HepG2 (cell line): Measurements from ENCODE around the gene SRC. TPM values are rescaled to one million over a fixed set of nuclear protein-coding genes. Genes with fewer than 3 reads are reported as not detected.

Experiments used
- ATM ChIP-seq: fragments of 450-650 bp; IDR thresholded peaks from 2 replicates; pipeline ENCODE4 v1.7.1; 2017; ENCODE audit warnings: mild to moderate bottlenecking, borderline replicate concordance
- BCL6 ChIP-seq: IDR thresholded peaks from 2 replicates; pipeline ENCODE4 v1.6.1; 2016; ENCODE audit warnings: missing genetic modification reagents, missing compliant biosample characterization
- FOXP1 ChIP-seq, 2 experiments: fragments of 450-650 bp in 1 of 2; IDR thresholded peaks; 2 replicates each; pipeline ENCODE4 v1.6.1; 2017 to 2018; ENCODE audit warnings: antibody characterized with exemption in 1 of 2
- HINFP ChIP-seq: sonication (generic); formaldehyde crosslinking; IDR thresholded peaks from 2 replicates; pipeline ENCODE4 v1.4.0; 2020; ENCODE audit warnings: low read depth, mild to moderate bottlenecking, missing genetic modification reagents
- HOXA7 ChIP-seq: sonication (generic); formaldehyde crosslinking; IDR thresholded peaks from 2 replicates; pipeline ENCODE4 v1.8.1; 2022; ENCODE audit warnings: mild to moderate bottlenecking, missing genetic modification reagents, moderate library complexity
- LCORL ChIP-seq, 2 experiments: fragments of 450-650 bp in 1 of 2; sonication (generic) in 1 of 2; formaldehyde crosslinking in 1 of 2; IDR thresholded peaks; 2 replicates each; pipeline versions ENCODE4 v1.5.0 to v1.6.1; 2017 to 2020; ENCODE audit warnings: antibody characterized with exemption in 1 of 2, missing genetic modification reagents in 1 of 2
- PAF1 ChIP-seq: IDR thresholded peaks from 2 replicates; pipeline ENCODE4 v1.6.1; 2016; ENCODE audit warnings: missing genetic modification reagents, missing compliant biosample characterization
- SMAD9 ChIP-seq: sonication (generic); formaldehyde crosslinking; IDR thresholded peaks from 2 replicates; pipeline ENCODE4 v1.5.1; 2020; ENCODE audit warnings: mild to moderate bottlenecking, missing genetic modification reagents
- SOX6 ChIP-seq, 2 experiments: fragments of 450-650 bp in 1 of 2; sonication (generic) in 1 of 2; formaldehyde crosslinking in 1 of 2; IDR thresholded peaks; 2 replicates each; pipeline versions ENCODE4 v1.4.0 to v1.6.1; 2017 to 2020; ENCODE audit warnings: antibody characterized with exemption in 1 of 2, mild to moderate bottlenecking in 1 of 2, missing genetic modification reagents in 1 of 2
- SP1 ChIP-seq, 2 experiments: fragments of 450-650 bp in 1 of 2; sonication (generic) in 1 of 2; formaldehyde crosslinking in 1 of 2; IDR thresholded peaks; 2 replicates each; pipeline versions ENCODE4 v1.4.0 to v1.6.1; 2016 to 2020; ENCODE audit warnings: missing genetic modification reagents in 1 of 2
- ZBTB1 ChIP-seq: sonication (generic); formaldehyde crosslinking; IDR thresholded peaks from 2 replicates; pipeline ENCODE4 v1.4.0; 2020; ENCODE audit warnings: missing genetic modification reagents, borderline replicate concordance
- ZBTB21 ChIP-seq: sonication (generic); formaldehyde crosslinking; IDR thresholded peaks from 2 replicates; pipeline ENCODE4 v1.4.0; 2020; ENCODE audit warnings: missing genetic modification reagents
- ZC3H13 ChIP-seq: sonication (generic); formaldehyde crosslinking; IDR thresholded peaks from 2 replicates; pipeline ENCODE4 v1.8.1; 2023; ENCODE audit warnings: mild to moderate bottlenecking, missing genetic modification reagents, moderate library complexity
- ZNF737 ChIP-seq: sonication (generic); formaldehyde crosslinking; IDR thresholded peaks from 2 replicates; pipeline ENCODE4 v1.5.0; 2020; ENCODE audit warnings: missing genetic modification reagents, mild to moderate bottlenecking, borderline replicate concordance
- polyA plus RNA-seq, 8 experiments: library from polyadenylated mRNA; depleted of rRNA in 3 of 8; stranded (reverse) in 7 of 8; unstranded in 1 of 8; fragments of >200 nt; fragmentation: Illumina TruSeq in 4 of 8; extraction: Trizol in 4 of 8; gene quantifications; 2 replicates each; pipeline versions ENCODE4 v1.2.1 to v1.2.3, GENCODE V29; 2011 to 2016; ENCODE audit warnings: low read depth in 4 of 8, missing spikeins in 1 of 8, mixed read lengths in 1 of 8; ENCODE audit not compliant: insufficient read depth in 1 of 8
- total RNA-seq, 5 experiments: library from RNA; depleted of rRNA; stranded (reverse); fragments of >200 nt; fragmentation: Illumina TruSeq; extraction: Trizol; gene quantifications; 2 replicates each; pipeline ENCODE4 v1.2.3, GENCODE V29; 2016; ENCODE audit warnings: low read depth in 1 of 5
- TF ChIP-seq, protein P1 (sequence below): sonication (generic); formaldehyde crosslinking; IDR thresholded peaks from 2 replicates; pipeline ENCODE4 v1.9.0; 2021; ENCODE audit warnings: mild to moderate bottlenecking, missing genetic modification reagents

The SRC gene
- total and polyA plus RNA-seq, 2 of the 13 experiments (the other 11 are each of a cell fraction or from before 2014, with no cell fraction given): 54.7 to 192 TPM

- no peak for TF ChIP-seq PAF1 (CRISPR knock-in tag)
- peak; percentile 31; the same call in 1 of the 2 replicates for TF ChIP-seq SP1 (IDR thresholded peaks at IDR 0.05)
- TF ChIP-seq SP1 (CRISPR knock-in tag; IDR thresholded peaks at IDR 0.05): no peak
- TF ChIP-seq ATM: peak; percentile 90; the same call in 1 of the 2 replicates
- TF ChIP-seq FOXP1 (IDR thresholded peaks at IDR 0.05): peak; percentile 80; the same call in 1 of the 2 replicates
- TF ChIP-seq FOXP1 (CRISPR knock-in tag; IDR thresholded peaks at IDR 0.05): no peak
- TF ChIP-seq HOXA7 (CRISPR knock-in tag): no peak
- no peak for TF ChIP-seq ZC3H13 (CRISPR knock-in tag)
- 0 out of 2 replicates have a peak, but pooled peaks have one; percentile 49 for TF ChIP-seq SOX6 (IDR thresholded peaks at IDR 0.05)
- TF ChIP-seq SOX6 (CRISPR knock-in tag; IDR thresholded peaks at IDR 0.05): no peak
- no peak for TF ChIP-seq SMAD9
- TF ChIP-seq BCL6 (CRISPR knock-in tag): no peak
- 0 out of 2 replicates have a peak, but pooled peaks have one; percentile 45 for TF ChIP-seq LCORL (IDR thresholded peaks at IDR 0.05)
- no peak for TF ChIP-seq LCORL (CRISPR knock-in tag; IDR thresholded peaks at IDR 0.05)
- no peak for TF ChIP-seq HINFP (CRISPR knock-in tag)
- no peak for TF ChIP-seq ZNF737
- TF ChIP-seq, protein P1, sequence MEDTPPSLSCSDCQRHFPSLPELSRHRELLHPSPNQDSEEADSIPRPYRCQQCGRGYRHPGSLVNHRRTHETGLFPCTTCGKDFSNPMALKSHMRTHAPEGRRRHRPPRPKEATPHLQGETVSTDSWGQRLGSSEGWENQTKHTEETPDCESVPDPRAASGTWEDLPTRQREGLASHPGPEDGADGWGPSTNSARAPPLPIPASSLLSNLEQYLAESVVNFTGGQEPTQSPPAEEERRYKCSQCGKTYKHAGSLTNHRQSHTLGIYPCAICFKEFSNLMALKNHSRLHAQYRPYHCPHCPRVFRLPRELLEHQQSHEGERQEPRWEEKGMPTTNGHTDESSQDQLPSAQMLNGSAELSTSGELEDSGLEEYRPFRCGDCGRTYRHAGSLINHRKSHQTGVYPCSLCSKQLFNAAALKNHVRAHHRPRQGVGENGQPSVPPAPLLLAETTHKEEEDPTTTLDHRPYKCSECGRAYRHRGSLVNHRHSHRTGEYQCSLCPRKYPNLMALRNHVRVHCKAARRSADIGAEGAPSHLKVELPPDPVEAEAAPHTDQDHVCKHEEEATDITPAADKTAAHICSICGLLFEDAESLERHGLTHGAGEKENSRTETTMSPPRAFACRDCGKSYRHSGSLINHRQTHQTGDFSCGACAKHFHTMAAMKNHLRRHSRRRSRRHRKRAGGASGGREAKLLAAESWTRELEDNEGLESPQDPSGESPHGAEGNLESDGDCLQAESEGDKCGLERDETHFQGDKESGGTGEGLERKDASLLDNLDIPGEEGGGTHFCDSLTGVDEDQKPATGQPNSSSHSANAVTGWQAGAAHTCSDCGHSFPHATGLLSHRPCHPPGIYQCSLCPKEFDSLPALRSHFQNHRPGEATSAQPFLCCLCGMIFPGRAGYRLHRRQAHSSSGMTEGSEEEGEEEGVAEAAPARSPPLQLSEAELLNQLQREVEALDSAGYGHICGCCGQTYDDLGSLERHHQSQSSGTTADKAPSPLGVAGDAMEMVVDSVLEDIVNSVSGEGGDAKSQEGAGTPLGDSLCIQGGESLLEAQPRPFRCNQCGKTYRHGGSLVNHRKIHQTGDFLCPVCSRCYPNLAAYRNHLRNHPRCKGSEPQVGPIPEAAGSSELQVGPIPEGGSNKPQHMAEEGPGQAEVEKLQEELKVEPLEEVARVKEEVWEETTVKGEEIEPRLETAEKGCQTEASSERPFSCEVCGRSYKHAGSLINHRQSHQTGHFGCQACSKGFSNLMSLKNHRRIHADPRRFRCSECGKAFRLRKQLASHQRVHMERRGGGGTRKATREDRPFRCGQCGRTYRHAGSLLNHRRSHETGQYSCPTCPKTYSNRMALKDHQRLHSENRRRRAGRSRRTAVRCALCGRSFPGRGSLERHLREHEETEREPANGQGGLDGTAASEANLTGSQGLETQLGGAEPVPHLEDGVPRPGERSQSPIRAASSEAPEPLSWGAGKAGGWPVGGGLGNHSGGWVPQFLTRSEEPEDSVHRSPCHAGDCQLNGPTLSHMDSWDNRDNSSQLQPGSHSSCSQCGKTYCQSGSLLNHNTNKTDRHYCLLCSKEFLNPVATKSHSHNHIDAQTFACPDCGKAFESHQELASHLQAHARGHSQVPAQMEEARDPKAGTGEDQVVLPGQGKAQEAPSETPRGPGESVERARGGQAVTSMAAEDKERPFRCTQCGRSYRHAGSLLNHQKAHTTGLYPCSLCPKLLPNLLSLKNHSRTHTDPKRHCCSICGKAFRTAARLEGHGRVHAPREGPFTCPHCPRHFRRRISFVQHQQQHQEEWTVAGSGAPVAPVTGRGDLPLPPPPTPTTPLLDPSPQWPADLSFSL (CRISPR knock-in tag): peak; percentile 89
- no peak for TF ChIP-seq ZBTB21
- 0 out of 2 replicates have a peak, but pooled peaks have one; percentile 23 for TF ChIP-seq ZBTB1 (CRISPR knock-in tag)
Observed at GRCh38 chr20:37419307-37419706, 73.4 kb downstream of the SRC start (continued).
